Lower leg skin (tissue), 4 donors: ENCODE measurements around the gene PKDCC. TPM values are rescaled to one million over a fixed set of nuclear protein-coding genes. Genes with fewer than 3 reads are reported as not detected.
"Not testable (repeated sequence)": the region's sequence is repeated elsewhere in the genome, so short reads cannot be mapped to it uniquely, and the experiment has no call there.

ENCODE experiments used
- DNase-seq, 2 donors: peaks; one replicate each; pipeline ENCODE4 v3.0.0-alpha.2; 2019; ENCODE audit warnings: low spot score in 2 of 2
- H3K4me3 ChIP-seq: fragments of 200-600 bp; sonication (generic); 2 replicates; pipeline ENCODE4 v1.5.1; 2017; ENCODE audit warnings: mild to moderate bottlenecking, low read depth; ENCODE audit not compliant: poor library complexity, severe bottlenecking
- POLR2A ChIP-seq, 2 donors: fragments of 450-650 bp; IDR thresholded peaks; one replicate each; pipeline ENCODE4 v1.6.1; 2016 to 2017; ENCODE audit warnings: antibody characterized with exemption in 2 of 2, mild to moderate bottlenecking in 1 of 2, moderate library complexity in 1 of 2
- WGBS, 2 donors: methylation state at CpG; one replicate each; pipeline ENCODE4 v1.1.5; 2018; 5-methylcytosine and 5-hydroxymethylcytosine counted together
- intact Hi-C: fragments of 100-400 bp; cut with DNase I; formaldehyde crosslinking; loops from one replicate; pipeline ENCODE4 v1.15.0; 2023; ENCODE audit warnings: low total_unique reads
- total RNA-seq, 4 donors: library from RNA; depleted of rRNA; stranded (reverse); fragments of >200 nt; gene quantifications; one replicate each; pipeline ENCODE4 v1.1.0, GENCODE V29; 2016
- TF ChIP-seq, protein P1 (sequence below), 3 donors: fragments of 450-650 bp; IDR thresholded peaks; one replicate each; pipeline ENCODE4 v1.5.1; 2016; ENCODE audit warnings: antibody characterized with exemption in 3 of 3, mild to moderate bottlenecking in 3 of 3, moderate library complexity in 2 of 3

The PKDCC gene
- total RNA-seq, 4 donors from 2014 or later, result 4.0 to 13.3 (median 6.2) TPM

DNA sequence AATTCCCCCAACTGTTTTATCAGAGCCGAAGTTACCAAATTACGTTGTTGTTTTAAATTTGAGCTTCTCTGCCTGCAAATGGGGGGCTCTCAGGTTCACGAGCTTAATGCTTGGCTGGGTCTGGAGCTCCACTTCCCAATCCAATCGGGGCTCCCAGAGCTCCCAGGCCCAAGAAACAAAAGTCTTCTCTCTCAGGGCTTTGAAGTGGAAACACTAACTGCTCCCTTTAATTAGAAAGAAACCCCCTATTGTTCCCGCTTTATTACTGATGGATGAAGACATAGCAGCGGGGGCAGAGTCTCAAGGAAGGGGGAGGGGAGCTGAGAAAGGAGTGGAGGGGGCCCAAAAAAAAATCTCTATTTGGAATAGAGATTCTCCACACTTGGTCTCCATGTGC lies 15.6 kb upstream of the PKDCC start:
- no peak overlapping the region for H3K4me3 ChIP-seq
- 54 to 63% methylated on average over 6 of the region's 6 CpGs for WGBS, 2 donors
- intact Hi-C loops, result no loop called here
- TF ChIP-seq POLR2A (IDR thresholded peaks at IDR 0.05), result no peak
- TF ChIP-seq, protein P1, sequence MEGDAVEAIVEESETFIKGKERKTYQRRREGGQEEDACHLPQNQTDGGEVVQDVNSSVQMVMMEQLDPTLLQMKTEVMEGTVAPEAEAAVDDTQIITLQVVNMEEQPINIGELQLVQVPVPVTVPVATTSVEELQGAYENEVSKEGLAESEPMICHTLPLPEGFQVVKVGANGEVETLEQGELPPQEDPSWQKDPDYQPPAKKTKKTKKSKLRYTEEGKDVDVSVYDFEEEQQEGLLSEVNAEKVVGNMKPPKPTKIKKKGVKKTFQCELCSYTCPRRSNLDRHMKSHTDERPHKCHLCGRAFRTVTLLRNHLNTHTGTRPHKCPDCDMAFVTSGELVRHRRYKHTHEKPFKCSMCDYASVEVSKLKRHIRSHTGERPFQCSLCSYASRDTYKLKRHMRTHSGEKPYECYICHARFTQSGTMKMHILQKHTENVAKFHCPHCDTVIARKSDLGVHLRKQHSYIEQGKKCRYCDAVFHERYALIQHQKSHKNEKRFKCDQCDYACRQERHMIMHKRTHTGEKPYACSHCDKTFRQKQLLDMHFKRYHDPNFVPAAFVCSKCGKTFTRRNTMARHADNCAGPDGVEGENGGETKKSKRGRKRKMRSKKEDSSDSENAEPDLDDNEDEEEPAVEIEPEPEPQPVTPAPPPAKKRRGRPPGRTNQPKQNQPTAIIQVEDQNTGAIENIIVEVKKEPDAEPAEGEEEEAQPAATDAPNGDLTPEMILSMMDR (IDR thresholded peaks at IDR 0.05), result no peak
- DNase-seq, result no peak

DNA sequence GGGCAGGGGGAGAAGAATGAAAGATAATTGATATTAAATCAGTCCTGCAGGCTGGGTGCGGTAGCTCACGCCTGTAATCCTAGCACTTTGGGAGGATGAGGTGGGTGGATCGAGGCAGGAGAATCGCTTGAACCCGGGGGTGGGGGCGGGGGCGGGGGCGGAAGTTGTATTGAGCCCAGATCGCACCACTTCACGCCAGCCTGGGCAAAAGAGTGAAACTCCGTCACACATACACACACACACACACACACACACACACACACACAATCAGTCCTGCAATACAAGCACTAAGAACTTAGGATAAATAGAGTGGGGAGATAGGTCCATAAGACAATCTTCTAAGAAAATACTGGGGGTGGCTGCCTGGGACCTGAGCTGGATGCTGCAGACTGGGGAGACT lies 15.1 kb upstream of the PKDCC start:
- no peak for TF ChIP-seq POLR2A (IDR thresholded peaks at IDR 0.05)
- TF ChIP-seq, protein P1 (IDR thresholded peaks at IDR 0.05), result no peak
- intact Hi-C loops, result no loop called here
- no peak overlapping the region for H3K4me3 ChIP-seq
- 39 to 42% methylated on average over 11 of the region's 11 CpGs for whole genome bisulfite sequencing, 2 donors
- DNase-seq, result no peak

DNA sequence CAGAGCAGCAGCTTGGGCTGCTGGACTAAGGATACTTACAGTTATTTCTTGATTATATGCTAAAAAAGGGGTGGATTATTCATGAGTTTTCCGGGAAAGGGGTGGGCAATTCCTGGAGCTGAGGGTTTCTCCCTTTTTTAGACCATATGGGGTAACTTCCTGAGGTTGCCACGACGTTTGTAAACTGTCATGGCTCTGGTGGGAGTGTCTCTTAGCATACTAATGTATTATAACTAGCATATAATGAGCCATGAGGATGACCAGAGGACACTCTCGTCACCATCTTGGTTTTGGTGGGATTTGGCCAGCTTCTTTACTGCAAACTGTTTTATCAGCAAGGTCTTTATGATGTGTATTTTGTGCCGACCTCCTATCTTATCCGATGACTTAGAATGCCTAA lies 13.7 kb upstream of the PKDCC start:
- intact Hi-C loops, DNase-seq, H3K4me3 ChIP-seq: not testable (repeated sequence)
- 75 to 82% methylated on average over 6 of the region's 6 CpGs for WGBS, 2 donors

DNA sequence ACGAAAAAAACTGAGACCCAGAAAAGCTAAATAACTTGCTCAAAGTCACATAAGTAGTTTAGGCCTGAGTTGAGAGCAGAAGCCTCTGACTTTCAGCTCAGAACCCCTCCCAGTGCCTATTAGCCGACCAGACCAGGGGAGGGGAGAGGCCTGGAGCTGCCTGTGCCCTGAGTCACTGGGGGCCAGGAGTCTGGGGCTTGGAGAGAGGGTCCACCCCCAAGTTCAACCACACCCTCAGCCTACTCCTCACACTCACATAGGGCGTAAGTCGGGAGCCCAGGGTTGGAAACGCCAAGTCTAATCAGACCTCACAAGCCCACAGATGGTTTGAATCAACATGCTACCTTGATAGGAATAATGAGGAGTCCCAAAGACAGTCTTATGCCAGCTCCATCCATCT lies 12.6 kb upstream of the PKDCC start:
- DNase-seq, result no peak
- 86 to 91% methylated on average over 5 of the region's 5 CpGs for WGBS, 2 donors

DNA sequence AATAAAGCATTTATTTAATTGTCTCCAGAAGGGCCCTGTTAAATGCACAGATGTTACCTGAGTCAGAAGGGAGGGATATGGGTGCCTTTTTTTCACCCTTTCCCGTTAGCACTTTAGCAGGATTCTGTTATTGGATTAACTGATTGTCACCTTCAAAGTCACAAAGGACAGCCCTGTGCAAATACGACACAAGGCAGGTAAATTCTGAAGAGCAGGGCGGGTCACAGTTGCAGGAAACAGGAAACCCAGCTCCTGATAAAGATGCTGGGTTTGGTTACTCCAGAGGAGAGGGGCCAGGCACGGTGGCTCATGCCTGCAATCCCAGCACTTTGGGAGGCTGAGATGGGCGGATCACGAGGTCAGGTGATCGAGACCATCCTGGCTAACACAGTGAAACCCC lies 11.4 kb upstream of the PKDCC start:
- no peak overlapping the region for H3K4me3 ChIP-seq

More for the DNA sequence above, 12.6 kb upstream of the PKDCC start:
- no peak overlapping the region for H3K4me3 ChIP-seq
- intact Hi-C loops, result no loop called here
- TF ChIP-seq, protein P1 (IDR thresholded peaks at IDR 0.05), result no peak
- TF ChIP-seq POLR2A (IDR thresholded peaks at IDR 0.05), result no peak

DNA sequence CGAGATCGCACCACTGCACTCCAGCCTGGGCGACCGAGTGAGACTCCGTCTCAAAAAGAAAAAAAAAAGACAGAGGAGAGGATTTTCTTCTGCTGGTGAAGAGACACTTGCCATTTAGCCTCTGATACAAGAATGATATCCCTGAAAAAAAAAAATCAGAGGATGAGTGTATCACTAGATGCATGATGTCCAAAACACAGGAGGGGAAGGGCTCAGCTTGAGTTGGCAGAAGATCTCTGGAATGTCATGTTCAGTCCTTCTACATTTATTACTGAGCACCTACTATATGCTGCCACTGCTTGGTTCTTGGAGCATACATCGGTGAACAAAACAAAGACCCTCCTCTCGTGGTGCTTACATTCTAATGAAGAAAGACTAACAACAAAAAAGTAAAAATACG lies 10.9 kb upstream of the PKDCC start:
- intact Hi-C loops, result no loop called here
- DNase-seq, result no peak
- no peak overlapping the region for H3K4me3 ChIP-seq
- 92% methylated on average over 8 of the region's 8 CpGs for WGBS, 2 donors
- TF ChIP-seq, protein P1 (IDR thresholded peaks at IDR 0.05), result no peak
- TF ChIP-seq POLR2A (IDR thresholded peaks at IDR 0.05), result no peak

More for the DNA sequence above, 11.4 kb upstream of the PKDCC start:
- intact Hi-C loops, result no loop called here
- WGBS, 2 donors, result 78 to 82% methylated on average over 7 of the region's 7 CpGs
- no peak for TF ChIP-seq POLR2A (IDR thresholded peaks at IDR 0.05)
- TF ChIP-seq, protein P1 (IDR thresholded peaks at IDR 0.05), result no peak
- DNase-seq, result no peak
